ENCODE measurements around the gene KCNIP3.

KCNIP3 gene

DNA sequence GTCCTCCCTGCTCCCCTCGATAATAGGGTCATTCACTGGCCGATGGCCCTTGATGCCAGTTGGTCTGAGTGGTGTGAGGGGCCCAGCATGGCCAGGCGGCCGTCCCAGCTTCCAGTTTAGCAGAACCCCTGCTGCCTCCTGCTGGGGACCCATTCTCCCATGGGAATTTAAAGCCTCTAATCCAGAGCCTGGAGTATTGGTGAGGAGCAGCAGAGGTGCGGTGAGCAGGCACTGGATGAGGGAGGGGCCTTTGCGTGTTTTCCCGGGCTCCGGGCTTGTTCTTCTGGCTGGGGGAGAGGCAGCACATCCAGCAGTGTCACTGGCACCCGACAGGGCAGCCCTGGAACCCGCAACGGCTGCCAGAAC lies 17.4 kb downstream of the KCNIP3 start:
- no peak for DNase-seq (ENCODE audit: low read depth)

GRCh38 chr2:95314964-95315611 lies 17.9 kb downstream of the KCNIP3 start:
- DNase-seq (ENCODE audit: low read depth): no peak

DNA sequence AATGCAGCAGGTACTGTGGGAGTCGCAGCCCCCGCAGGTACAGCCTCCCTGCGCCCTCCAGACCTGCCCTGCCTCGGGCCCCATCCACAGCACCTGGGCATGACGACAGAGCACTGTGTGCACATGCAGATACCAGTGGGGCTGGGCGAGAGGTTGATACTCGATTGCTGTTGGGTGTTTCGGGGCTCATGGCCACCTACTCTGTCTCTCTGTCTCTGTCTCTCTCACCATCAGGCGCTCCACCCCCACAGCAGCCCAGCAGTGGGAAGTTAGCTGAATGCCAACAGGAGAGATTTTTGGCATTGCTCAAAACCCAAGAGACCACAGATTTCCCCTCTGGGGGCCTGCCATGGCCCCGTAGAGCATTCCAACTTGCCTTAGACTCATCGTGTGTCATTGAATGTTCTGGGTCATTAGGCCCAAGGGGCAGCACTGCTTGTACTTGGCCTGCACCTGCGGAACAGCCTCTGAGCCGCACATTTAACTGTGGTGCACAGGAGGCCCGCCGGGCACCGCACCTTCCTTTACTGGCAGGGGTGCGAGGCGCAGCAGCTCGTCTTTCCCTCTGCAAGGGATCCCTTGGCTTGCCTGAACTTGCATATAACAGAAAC lies 18.8 kb downstream of the KCNIP3 start:
- no peak for DNase-seq (ENCODE audit: low read depth)

- no peak for DNase-seq (ENCODE audit: low read depth)
Measured at GRCh38 chr2:95316466-95317122, 19.4 kb downstream of the KCNIP3 start.

- no peak for DNase-seq (ENCODE audit: low read depth)
Measured at GRCh38 chr2:95317123-95317500, 20.0 kb downstream of the KCNIP3 start.

GRCh38 chr2:95317665-95318425 lies 20.7 kb downstream of the KCNIP3 start:
- DNase-seq (ENCODE audit: low read depth): no peak

DNA sequence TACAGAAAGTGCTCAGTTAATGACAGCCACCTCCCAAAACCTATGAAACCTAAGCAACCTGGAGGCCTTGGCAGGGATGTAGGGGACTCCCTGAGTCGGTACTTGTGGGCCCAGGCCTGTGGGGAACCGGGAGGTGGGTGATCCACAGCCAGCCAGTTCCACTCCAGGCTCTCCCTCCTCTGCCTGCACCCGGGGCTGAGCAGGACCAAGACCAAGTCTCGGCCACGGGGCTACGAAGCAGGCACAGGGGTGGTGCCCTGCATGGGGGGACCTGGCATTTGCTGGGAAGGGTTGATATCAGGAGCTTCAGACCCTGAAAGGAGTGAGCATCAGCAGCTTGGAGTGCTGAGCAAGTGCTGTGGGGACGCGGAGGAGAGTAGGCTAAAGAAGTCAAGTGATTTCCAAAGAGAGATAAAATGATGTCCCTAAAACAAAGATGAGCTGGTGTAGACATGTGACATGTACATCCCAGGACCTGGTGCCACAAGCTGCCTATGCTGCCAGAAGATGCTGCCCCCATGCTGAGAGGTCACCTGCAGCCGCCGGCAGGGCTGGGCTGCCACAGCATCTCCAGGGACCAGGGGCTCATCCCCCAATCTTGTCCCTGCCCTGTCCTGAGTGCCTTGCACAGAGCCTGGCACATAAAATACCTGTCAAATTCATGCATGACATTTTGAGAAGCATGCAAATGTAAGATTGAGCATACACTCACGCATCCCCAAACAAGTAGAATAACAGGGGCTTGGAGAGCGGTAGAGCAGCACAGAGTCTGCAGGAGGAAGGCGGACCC lies 21.5 kb downstream of the KCNIP3 start:
- no peak for DNase-seq (ENCODE audit: low read depth)

DNA sequence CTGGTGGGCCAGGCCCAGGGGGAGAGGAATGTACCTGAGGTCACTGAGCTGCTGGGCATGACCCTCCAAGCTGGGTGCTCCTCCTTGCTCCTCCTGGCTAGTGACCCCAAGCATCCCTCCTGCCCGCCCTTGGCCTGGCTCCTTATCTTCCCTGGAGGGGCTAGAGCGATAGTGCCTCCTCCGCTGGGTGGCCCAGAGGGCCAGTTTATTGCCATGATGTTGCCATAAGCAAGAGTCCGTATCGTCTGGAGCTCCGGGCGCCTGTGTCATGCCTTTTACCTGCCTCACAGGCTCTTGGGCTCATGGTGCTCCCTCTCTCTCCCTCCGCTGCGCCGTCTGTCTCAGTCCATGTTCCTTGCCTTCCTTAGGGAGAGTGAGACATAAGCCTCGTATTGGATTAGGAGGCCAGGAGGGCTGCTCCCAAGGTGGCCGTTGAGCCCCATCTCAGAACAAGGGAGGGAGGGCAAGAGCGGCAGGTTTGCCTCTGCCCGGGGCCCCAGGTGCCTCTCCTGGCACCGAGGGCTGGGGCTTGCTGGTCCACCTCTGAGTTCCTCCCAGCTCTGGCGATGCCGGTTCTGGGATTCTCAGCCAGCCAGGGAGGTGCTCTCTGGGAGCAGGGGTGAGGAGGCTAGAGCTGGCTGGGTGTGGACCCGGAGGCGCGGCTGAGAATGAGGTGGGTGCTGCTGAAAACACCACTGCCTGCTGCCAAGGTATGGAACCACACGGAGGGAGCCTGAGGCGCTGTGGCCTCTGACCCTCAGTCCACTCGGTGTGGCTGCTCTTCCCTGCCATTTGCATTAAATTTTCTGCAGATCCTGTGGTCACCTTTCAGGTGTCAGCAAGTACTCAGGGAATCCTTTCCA lies 22.6 kb downstream of the KCNIP3 start:
- DNase-seq (ENCODE audit: low read depth): no peak

DNA sequence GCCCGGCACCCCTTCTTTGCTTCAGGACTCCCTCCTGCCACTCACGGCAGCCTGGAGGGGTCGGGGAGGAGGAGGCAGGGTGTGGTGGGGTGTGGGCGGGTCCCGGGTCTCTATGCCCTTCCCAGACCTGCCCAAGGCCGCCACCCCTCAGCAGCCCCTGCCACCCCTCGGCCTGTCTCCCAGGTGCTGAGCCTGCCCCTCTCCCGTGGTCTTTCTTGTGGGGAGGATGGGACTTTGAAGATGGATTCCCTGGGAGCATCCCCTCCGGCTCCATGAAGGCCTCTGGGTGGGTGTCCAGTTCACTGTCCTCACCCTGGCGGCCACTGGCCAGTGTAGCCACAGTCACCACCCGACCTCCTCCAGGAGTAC lies 23.2 kb downstream of the KCNIP3 start:
- no peak for DNase-seq (ENCODE audit: low read depth)

DNA sequence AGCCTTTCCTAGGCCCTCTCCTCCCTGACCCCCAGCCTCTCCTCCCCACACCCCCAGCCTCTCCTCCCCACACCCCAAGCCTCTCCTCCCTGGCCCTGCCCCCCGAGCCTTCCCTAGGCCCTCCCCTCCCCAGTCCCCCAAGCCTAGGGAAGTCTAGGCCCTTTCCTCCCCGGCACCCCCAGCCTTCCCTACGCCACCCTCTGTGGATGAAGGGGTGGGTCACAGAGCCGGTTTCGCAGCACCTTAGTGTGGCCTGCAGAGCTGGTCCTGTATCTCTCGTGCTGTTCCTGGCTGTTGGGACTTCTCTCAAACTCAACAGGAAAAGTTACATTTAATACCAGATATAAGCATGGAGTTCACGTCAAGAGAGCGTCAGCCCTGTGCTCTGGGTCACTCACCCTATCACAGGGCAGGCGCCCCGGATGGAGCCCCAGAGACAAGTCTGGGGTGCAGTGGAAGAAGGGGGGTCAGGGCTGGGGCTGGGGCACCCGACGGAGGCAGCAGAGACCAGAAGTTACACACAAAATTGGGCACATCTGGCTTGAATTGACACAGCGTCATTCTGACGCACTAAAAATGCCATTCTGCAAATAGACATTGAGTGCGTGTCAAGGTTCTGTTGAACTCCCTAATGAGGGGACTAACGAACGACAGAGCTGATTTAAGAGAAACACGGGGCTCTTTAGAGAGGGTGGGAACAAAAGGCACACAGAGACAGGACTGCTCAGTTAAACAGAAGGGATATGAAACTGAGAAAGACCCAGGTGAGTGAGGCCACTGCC lies 24.0 kb downstream of the KCNIP3 start:
- DNase-seq (ENCODE audit: low read depth): no peak

DNA sequence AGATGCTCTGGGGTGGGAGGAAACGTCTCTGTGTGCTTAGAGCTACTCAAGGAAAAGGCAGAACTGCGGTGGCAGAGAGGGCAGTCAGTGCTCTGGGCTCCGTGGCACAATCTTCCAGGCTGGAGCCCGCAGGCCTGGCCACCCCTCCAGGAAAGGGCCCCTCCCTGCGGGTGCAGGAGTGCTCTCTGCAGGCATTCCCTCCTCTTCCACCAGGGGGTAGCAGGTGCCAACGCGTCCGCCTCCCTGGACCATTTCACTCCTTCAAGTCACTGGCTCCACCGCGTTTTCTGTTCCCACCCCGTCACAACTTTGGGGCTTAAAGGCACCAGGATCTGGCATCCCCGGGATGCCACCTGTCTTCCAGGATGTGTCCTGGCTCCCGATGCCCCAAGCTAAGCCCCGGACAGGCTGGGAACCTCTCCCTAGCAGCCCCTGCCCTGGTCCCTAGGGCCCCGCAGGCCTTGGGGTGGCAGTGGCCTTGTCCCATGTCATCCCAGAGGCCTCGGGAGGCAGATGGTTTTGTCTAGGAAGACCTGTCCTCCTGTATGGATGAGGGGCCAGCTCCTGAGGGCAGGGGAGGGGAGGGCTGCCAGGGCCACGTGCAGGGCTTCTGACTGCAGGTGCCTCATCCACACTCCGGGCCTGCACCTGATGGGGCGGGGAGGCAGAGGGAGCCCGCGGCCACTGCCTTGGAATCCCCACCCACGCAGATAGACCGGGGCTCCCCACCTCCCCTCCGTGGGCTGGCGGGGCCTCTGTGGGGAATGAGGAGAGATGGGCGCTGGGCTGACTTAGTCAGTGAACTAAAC lies 26.4 kb downstream of the KCNIP3 start:
- DNase-seq (ENCODE audit: low read depth): no peak

GRCh38 chr2:95325026-95325425 lies 27.9 kb downstream of the KCNIP3 start:
- DNase-seq (ENCODE audit: low read depth): no peak

DNA sequence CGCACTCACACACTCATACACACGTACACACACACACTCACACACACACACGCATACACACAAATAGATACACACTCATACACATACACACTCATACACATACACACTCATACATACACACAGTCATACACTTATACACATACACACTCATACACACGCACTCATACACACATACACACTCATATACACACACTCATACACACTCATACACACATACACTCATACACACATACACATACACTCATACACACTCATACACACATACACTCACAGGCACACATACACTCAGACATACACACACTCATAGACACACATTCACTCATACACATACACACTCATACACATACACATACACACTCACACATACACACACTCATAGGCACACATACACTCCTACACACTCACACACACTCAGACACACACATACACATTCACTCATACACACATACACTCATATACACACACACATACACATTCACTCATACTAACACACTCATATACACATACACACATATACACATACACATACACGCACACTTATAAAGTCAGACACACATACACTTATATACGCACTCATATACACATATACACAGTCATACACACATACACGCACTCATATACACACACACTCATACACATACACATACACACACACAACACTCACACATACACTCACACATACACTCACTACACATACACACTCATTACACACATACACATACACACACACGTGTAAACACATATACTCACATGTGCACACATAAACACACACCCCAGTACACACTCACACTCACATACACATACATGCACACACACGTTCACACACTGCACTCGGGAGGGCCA lies 28.7 kb downstream of the KCNIP3 start:
- DNase-seq (ENCODE audit: low read depth): no peak

DNA sequence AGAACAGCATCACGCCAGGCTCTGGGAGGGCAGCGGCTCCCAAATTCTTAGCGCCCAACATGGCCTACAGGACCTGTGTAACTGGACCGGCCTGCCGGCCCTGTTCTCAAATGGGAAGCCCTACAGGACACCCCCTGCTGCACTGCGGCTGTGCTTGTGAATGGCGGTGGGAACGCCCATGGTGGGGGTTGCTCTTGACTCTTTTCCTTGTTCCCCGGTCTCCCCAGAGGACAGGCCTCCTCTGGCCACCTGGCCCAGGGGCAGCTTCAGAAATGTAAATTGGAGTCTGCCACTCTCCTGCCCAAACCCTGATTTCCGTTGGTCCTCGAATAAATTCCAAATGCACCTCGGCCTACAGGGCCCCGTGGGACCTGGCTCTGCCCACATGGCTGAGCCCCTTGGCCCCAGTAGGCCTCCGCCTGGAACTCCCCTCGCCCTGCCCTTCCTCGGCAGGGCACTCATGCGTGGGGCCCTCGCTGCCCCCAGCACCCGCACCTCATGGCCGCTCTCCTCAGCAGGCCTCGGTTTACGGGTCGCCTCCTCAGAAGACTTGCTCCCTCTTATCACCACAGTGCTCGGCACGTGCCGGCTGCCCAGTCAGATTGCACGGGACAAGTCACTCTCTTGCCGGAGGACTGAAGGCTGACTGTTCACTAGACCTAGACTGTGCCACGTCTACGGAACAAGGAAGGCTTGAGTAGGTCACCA lies 29.4 kb downstream of the KCNIP3 start:
- no peak for DNase-seq (ENCODE audit: low read depth)

DNA sequence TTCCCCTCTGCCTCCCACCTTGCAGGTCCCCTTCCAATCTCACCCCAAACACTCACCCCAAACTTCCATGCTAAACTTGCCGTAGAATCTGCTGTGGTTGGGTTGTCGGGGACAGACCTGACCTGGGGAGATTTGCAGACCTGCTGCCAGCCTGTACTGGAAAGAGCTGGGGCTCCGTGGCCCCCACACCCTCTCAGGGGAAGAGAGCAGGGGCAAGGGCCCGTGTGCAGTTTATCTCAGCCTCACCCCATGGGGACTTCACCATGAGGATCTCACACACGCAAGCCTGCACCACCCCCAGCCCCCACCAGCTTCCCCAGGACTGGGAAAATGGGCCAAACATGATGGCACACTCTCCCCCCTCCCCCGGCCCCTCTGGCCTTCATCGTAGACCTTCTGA lies 30.7 kb downstream of the KCNIP3 start:
- DNase-seq (ENCODE audit: low read depth): no peak

- no peak for DNase-seq (ENCODE audit: low read depth)
Measured at GRCh38 chr2:95328358-95329125, 31.4 kb downstream of the KCNIP3 start.

- no peak for DNase-seq (ENCODE audit: low read depth)
Measured at GRCh38 chr2:95329401-95329800, 32.3 kb downstream of the KCNIP3 start.
